ENCODE results near the gene GSE1. TPM values are rescaled to one million over a fixed set of nuclear protein-coding genes. Genes with fewer than 3 reads are reported as not detected.
A peak's percentile ranks its signal among the peaks of the same experiment; 100 is the strongest.

The GSE1 gene
- total RNA-seq, 1 donor from 2014 or later, result 120 TPM

DNA sequence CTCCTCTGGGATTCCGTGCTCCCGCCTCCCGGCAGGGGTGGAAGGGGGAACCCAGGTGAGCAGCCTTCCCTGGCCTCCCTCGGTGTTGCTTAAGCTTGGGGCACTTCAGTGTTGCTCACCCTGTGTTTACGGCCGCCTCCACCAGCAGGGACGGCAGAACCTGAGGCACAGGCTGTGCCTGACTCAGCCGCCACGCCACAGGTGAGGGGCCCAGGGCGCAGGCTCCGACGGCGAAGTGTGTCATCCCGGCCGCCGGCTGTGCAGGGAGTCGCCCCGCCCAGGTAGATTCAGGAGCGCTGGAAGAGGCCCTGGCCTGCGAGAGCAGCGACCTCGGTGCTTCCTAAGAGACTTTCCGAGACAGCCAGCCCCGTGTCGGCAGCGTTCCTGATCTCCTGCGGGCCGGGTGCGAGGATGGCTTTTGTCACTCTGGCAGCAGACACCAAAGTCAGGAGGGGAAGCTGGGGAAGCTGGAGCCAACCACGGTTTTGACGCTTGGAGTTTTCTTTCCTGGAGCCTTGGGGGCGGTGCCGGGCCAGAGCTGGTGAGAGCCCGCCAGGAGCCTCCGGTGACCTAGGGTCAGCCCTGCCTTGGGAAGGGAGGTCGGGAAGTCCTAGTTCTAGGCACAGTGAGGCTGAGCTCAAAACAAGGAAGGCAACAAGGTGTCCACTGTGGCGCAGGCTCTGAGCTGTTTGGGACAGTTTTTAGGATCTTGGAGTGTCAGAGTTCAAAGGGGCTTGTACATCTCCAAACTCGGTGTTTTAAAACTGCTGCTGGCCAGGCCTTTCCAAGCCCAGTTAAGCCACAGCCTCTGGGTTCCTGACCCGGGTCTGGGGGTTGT, 2.1 kb downstream of the GSE1 start:
- intact Hi-C loops (cut with DNase I), result loop anchor here (2.0 kb wide), 1 partner anchor 38 kb away; no protein-coding TSS in a partner anchor
- Histone ChIP-seq H3K27me3 (no peaks in the 10 kb centered on the region), H3K36me3 (no peaks in the 10 kb centered on the region), H3K9me3 (no peaks in the 10 kb centered on the region), H3K27ac (peak overlapping the region; percentile 91 to 92), H3K4me1 (peaks cover 12 to 38% of the 10 kb centered on the region in 2 donors), H3K4me3 (peak overlapping the region in 1 of 2 donors; percentile 23)
- TF ChIP-seq, protein P1, sequence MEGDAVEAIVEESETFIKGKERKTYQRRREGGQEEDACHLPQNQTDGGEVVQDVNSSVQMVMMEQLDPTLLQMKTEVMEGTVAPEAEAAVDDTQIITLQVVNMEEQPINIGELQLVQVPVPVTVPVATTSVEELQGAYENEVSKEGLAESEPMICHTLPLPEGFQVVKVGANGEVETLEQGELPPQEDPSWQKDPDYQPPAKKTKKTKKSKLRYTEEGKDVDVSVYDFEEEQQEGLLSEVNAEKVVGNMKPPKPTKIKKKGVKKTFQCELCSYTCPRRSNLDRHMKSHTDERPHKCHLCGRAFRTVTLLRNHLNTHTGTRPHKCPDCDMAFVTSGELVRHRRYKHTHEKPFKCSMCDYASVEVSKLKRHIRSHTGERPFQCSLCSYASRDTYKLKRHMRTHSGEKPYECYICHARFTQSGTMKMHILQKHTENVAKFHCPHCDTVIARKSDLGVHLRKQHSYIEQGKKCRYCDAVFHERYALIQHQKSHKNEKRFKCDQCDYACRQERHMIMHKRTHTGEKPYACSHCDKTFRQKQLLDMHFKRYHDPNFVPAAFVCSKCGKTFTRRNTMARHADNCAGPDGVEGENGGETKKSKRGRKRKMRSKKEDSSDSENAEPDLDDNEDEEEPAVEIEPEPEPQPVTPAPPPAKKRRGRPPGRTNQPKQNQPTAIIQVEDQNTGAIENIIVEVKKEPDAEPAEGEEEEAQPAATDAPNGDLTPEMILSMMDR (IDR thresholded peaks at IDR 0.05), result peak in 1 of 3 experiments; percentile 13
- DNase-seq (ENCODE audit: low spot score in 2 of 2), result no peak

DNA sequence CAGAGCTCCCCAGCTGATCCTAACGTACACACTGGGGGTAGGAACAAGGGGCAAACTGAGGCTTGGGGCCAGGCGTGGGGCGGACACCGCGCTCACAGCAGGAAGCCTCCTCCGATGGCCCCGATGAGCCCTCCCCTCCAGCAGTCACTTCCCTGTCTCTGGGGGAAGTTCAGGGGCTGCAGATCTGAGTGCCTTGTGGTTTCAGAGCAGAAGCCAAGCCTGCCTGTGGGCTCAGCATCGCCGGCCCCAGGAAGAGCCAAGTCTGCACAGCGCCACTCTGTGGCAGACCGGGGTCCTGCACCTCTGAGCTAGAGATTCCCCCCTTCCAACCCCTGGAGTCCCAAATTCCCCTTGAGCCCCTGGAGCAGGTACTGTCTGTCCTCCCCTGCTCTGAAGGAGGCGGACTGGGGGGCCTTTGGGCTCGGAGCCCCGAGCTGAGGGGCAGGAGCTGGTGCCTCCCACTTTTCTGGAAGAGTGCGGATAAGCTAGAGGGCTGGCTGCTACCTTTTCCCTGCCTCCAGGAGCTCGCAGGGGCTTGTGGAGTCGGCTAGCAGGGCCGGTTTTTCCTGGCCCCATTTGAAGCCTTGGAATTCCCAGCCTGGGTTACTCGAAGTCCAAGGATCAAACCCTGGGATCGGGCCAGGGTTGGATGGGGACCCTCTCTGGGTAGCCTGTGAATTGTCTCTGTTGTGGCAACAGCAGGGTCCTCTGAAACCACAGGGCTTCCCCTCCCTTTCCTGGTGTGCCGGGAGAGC, 2.9 kb downstream of the GSE1 start:
- intact Hi-C loops (cut with DNase I), result loop anchor here (1.0 to 2.0 kb wide), 2 partner anchors 37 to 296 kb away; no protein-coding TSS in a partner anchor
- Histone ChIP-seq H3K4me1 (peaks cover 8 to 30% of the 10 kb centered on the region in 2 donors), H3K27me3 (no peaks in the 10 kb centered on the region), H3K36me3 (peaks cover 0 to 5% of the 10 kb centered on the region in 2 donors), H3K9me3 (no peaks in the 10 kb centered on the region), H3K27ac (peak overlapping the region; percentile 91 to 92), H3K4me3 (peak overlapping the region in 1 of 2 donors; percentile 23)
- TF ChIP-seq, protein P1 (IDR thresholded peaks at IDR 0.05), result peak; percentile 85 to 94 (median 90)
- peak; percentile 42 to 90 for DNase-seq (ENCODE audit: low spot score in 2 of 2)

DNA sequence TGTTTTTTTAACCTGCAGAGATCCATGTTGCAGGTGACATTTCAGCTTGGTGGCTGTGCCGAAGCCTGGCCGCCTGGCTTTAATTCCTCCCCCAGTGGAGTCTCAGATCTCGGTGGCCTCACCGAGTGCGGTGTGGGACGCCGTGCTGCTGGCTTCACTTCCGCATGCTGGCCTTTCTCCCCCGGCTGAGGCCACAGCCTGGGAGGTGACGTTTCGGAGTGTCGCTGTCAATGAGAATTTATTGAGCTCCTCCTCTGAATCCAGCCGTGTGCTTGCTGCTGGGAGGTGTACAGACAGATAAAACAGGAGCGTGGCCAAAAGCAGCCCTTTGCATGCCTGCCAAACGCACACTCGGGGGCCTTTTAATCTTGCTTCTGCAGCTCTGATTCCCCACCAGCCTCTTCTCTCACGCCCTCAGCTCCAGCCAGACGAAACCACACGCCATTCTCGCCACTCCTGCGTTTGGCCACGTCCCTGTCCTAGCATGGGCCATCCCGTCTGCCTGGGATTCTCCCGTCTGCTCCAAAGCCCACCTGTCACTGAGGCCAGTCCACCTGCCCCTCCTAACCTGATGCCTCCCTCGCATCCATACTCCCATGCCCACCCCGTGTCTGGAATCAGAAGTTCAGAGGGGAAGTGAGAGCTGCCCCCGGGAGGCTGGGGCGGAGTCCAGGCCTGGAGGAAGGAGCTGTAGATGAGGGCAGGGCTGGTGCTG, 3.6 kb downstream of the GSE1 start:
- Histone ChIP-seq H3K9me3 (no peaks in the 10 kb centered on the region), H3K36me3 (peaks cover 0 to 5% of the 10 kb centered on the region in 2 donors), H3K27me3 (no peaks in the 10 kb centered on the region), H3K4me3 (no peak overlapping the region), H3K4me1 (peaks cover 5 to 27% of the 10 kb centered on the region in 2 donors), H3K27ac (peak overlapping the region in 1 of 2 donors; percentile 1)
- no peak for DNase-seq (ENCODE audit: low spot score in 2 of 2)
- intact Hi-C loops (cut with DNase I), result loop anchor here (1.0 kb wide), 1 partner anchor 296 kb away; no protein-coding TSS in a partner anchor
- TF ChIP-seq, protein P1 (IDR thresholded peaks at IDR 0.05), result no peak

DNA sequence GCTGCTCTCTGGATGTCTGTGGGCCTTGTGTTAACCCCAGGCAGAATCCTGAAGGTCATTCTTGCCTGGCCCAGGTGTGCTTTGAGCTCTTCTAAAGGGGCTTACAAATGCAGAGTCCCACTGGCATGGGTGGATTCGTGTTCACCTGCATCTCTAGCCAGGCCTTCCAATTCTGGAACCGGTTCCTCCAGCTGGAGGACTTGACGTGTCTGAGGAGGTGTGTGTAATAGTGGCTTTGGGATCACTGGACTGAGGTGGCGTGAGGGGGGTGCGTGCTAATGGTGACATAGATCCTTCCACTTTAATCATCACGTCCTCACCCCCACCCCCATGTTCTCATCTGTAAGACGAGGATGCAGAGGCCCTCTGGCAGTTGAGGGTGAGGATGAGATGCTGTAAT, 4.8 kb downstream of the GSE1 start:
- intact Hi-C loops (cut with DNase I), result no loop called here
- no peaks in the 10 kb centered on the region for H3K9me3 ChIP-seq
- H3K4me3 ChIP-seq, result no peak overlapping the region
- no peak for DNase-seq (ENCODE audit: low spot score in 2 of 2)
- TF ChIP-seq, protein P1 (IDR thresholded peaks at IDR 0.05), result no peak
- H3K27ac ChIP-seq, result no peak overlapping the region
- H3K4me1 ChIP-seq, result peaks cover 0 to 21% of the 10 kb centered on the region in 2 donors
- H3K36me3 ChIP-seq, result peaks cover 0 to 5% of the 10 kb centered on the region in 2 donors
- H3K27me3 ChIP-seq, result no peaks in the 10 kb centered on the region

DNA sequence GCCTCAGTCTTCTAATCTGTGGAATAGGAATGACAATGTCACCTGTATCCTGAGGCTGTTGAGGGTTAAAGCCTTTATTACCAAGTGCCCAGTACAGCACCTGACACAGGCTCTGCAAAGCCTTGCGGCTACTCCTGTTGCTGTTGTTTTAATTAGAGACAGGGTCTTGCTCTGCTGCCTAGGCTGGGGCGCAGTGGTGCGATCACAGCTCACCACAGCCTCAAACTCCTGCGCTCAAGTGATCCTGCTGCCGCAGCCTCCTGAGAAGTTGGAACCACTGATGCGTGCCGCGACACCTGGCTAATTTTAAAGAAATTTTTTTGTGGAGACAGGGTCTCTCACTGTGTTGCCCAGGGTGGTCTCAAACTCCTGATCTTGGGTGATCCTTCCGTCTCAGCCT, 5.4 kb downstream of the GSE1 start:
- H3K27me3 ChIP-seq, result no peaks in the 10 kb centered on the region
- TF ChIP-seq, protein P1 (IDR thresholded peaks at IDR 0.05), result no peak
- intact Hi-C loops (cut with DNase I), result no loop called here
- H3K36me3 ChIP-seq, result peaks cover 0 to 5% of the 10 kb centered on the region in 2 donors
- H3K4me1 ChIP-seq, result peaks cover 0 to 21% of the 10 kb centered on the region in 2 donors
- DNase-seq (ENCODE audit: low spot score in 2 of 2), result no peak
- H3K9me3 ChIP-seq, result no peaks in the 10 kb centered on the region
- no peak overlapping the region for H3K4me3 ChIP-seq
- H3K27ac ChIP-seq, result no peak overlapping the region

All from ascending aorta (tissue), 2 donors.